H1 (cell line): ENCODE data around the gene GABPA. TPM values are rescaled to one million over a fixed set of nuclear protein-coding genes. Genes with fewer than 3 reads are reported as not detected.

Experiments
- CTCF ChIA-PET: fragments of 300-600 bp; sonication (Branson Sonifier 250); formaldehyde crosslinking; loops from one replicate; lab custom pipeline; 2021; ENCODE audit not compliant: partially characterized antibody; lab: Charles Lee
- POLR2A ChIA-PET: fragments of 300-600 bp; sonication (Branson Sonifier 250); formaldehyde crosslinking; loops from one replicate; lab custom pipeline; 2021; ENCODE audit warnings: inconsistent platforms; ENCODE audit not compliant: partially characterized antibody; lab: Charles Lee
- DNase-seq, 2 experiments: peaks; one replicate each; pipeline versions ENCODE4 v3.0.0 to v3.0.0-alpha.2; 2010 to 2022; ENCODE audit warnings: low spot score in 2 of 2, low read depth in 1 of 2, mixed read lengths in 1 of 2
- FAIRE-seq: peaks from 2 replicates; lab custom pipeline; 2011; peaks lifted over from hg19 to GRCh38; lab: Jason Lieb, UNC
- H2AFZ ChIP-seq: 2 replicates; pipeline ENCODE4 v1.8.1; 2012; ENCODE audit warnings: low read length, inconsistent platforms
- H2AK5ac ChIP-seq: 2 replicates; pipeline ENCODE4 v1.6.1; 2013; ENCODE audit warnings: low read depth, low read length
- H2BK120ac ChIP-seq: replicated peaks from 2 replicates; pipeline ENCODE3; 2013; ENCODE audit warnings: low read depth, low read length, inconsistent platforms
- H2BK12ac ChIP-seq: 2 replicates; pipeline ENCODE4 v1.6.1; 2013; ENCODE audit warnings: low read depth, low read length
- H2BK15ac ChIP-seq: 2 replicates; pipeline ENCODE4 v1.6.1; 2013; ENCODE audit warnings: low read length
- H2BK20ac ChIP-seq: 2 replicates; pipeline ENCODE4 v1.6.1; 2013; ENCODE audit warnings: low read length
- H2BK5ac ChIP-seq: 2 replicates; pipeline ENCODE4 v1.6.1; 2013; ENCODE audit warnings: low read depth, low read length
- H3K14ac ChIP-seq: 2 replicates; pipeline ENCODE4 v1.6.1; 2013; ENCODE audit warnings: inconsistent platforms; ENCODE audit not compliant: insufficient read length
- H3K18ac ChIP-seq: 2 replicates; pipeline ENCODE4 v1.6.1; 2013; ENCODE audit warnings: low read length; ENCODE audit errors: extremely low read depth
- H3K23ac ChIP-seq: 2 replicates; pipeline ENCODE4 v1.6.1; 2013; ENCODE audit warnings: inconsistent platforms; ENCODE audit not compliant: insufficient read length
- H3K23me2 ChIP-seq: 2 replicates; pipeline ENCODE4 v1.6.1; 2013; ENCODE audit warnings: low read depth, low read length
- H3K27ac ChIP-seq: 2 replicates; pipeline ENCODE4 v1.6.1; 2011; ENCODE audit warnings: low read depth, low read length, inconsistent platforms
- H3K27me3 ChIP-seq, 4 experiments: replicated peaks in 1 of 4; 1 replicate in 1 of 4; 2 replicates in 3 of 4; pipeline versions ENCODE4 v1.6.1 to v1.8.1; 2011 to 2013; ENCODE audit warnings: low read length in 3 of 4, mild to moderate bottlenecking in 3 of 4, inconsistent platforms in 2 of 4, mixed read lengths in 2 of 4, moderate library complexity in 1 of 4; ENCODE audit not compliant: control insufficient read depth in 3 of 4, insufficient read depth in 3 of 4; ENCODE audit errors: extremely low read depth in 1 of 4
- H3K36me3 ChIP-seq, 4 experiments: 2 replicates each; pipeline versions ENCODE4 v1.6.1 to v1.8.1; 2011 to 2013; ENCODE audit warnings: mild to moderate bottlenecking in 4 of 4, low read length in 3 of 4, moderate library complexity in 2 of 4, control low read depth in 1 of 4, inconsistent platforms in 1 of 4; ENCODE audit not compliant: insufficient read depth in 4 of 4, control insufficient read depth in 2 of 4
- H3K4ac ChIP-seq: replicated peaks from 2 replicates; pipeline ENCODE3; 2013; ENCODE audit warnings: low read length, low read depth, mixed read lengths, inconsistent platforms; ENCODE audit not compliant: insufficient read length
- H3K4me1 ChIP-seq, 4 experiments: replicated peaks in 1 of 4; 1 replicate in 1 of 4; 2 replicates in 3 of 4; pipeline versions ENCODE4 v1.6.1 to v1.8.1; 2011 to 2013; ENCODE audit warnings: low read length in 3 of 4, inconsistent platforms in 2 of 4, mixed read lengths in 1 of 4; ENCODE audit not compliant: insufficient read depth in 4 of 4, control insufficient read depth in 3 of 4
- H3K4me2 ChIP-seq, 2 experiments: 2 replicates each; pipeline versions ENCODE4 v1.6.1 to v1.8.1; 2011 to 2013; ENCODE audit warnings: low read depth in 2 of 2, low read length in 2 of 2, control low read depth in 1 of 2, inconsistent platforms in 1 of 2, mild to moderate bottlenecking in 1 of 2; ENCODE audit not compliant: insufficient read depth in 1 of 2
- H3K4me3 ChIP-seq, 4 experiments: fragments of 200-600, 300-600 bp in 1 of 4; sonication (generic), shearing (Covaris generic), sonication (Bioruptor Twin) in 1 of 4; 2 replicates each; pipeline versions ENCODE4 v1.5.1 to v1.8.1; 2011 to 2016; ENCODE audit warnings: low read length in 4 of 4, low read depth in 3 of 4, control low read depth in 2 of 4, inconsistent platforms in 2 of 4, mild to moderate bottlenecking in 2 of 4, mixed read lengths in 1 of 4, moderate library complexity in 1 of 4; ENCODE audit not compliant: insufficient read depth in 2 of 4; ENCODE audit errors: extremely low read depth in 1 of 4
- H3K56ac ChIP-seq: replicated peaks from 2 replicates; pipeline ENCODE3; 2013; ENCODE audit warnings: low read depth, mild to moderate bottlenecking, mixed read lengths, low read length, inconsistent platforms; ENCODE audit not compliant: insufficient read length
- H3K79me1 ChIP-seq: 2 replicates; pipeline ENCODE4 v1.6.1; 2013; ENCODE audit warnings: low read depth, low read length, control low read depth
- H3K79me2 ChIP-seq, 2 experiments: 2 replicates each; pipeline versions ENCODE4 v1.6.1 to v1.8.1; 2012 to 2013; ENCODE audit warnings: low read length in 2 of 2, mild to moderate bottlenecking in 2 of 2, inconsistent platforms in 1 of 2; ENCODE audit not compliant: insufficient read depth in 2 of 2, control insufficient read depth in 1 of 2
- H3K9ac ChIP-seq, 4 experiments: replicated peaks in 1 of 4; 1 replicate in 1 of 4; 2 replicates in 3 of 4; pipeline versions ENCODE4 v1.6.1 to v1.8.1; 2011 to 2013; ENCODE audit warnings: low read depth in 3 of 4, low read length in 3 of 4, control low read depth in 2 of 4, mild to moderate bottlenecking in 2 of 4, moderate library complexity in 2 of 4, inconsistent platforms in 1 of 4; ENCODE audit errors: extremely low read depth in 1 of 4
- H3K9me3 ChIP-seq, 2 experiments: 2 replicates each; pipeline versions ENCODE4 v1.6.1 to v1.8.1; 2012 to 2013; ENCODE audit warnings: mild to moderate bottlenecking in 2 of 2, moderate library complexity in 2 of 2, control low read depth in 1 of 2, inconsistent platforms in 1 of 2, low read depth in 1 of 2, low read length in 1 of 2, mixed read lengths in 1 of 2; ENCODE audit not compliant: insufficient read depth in 2 of 2
- H4K20me1 ChIP-seq, 2 experiments: replicated peaks in 1 of 2; 2 replicates each; pipeline versions ENCODE3 to v1.8.1; 2011 to 2013; ENCODE audit warnings: inconsistent platforms in 2 of 2, low read length in 2 of 2, mild to moderate bottlenecking in 1 of 2; ENCODE audit not compliant: insufficient read depth in 2 of 2, control insufficient read depth in 1 of 2
- H4K5ac ChIP-seq: 2 replicates; pipeline ENCODE4 v1.6.1; 2013; ENCODE audit warnings: low read length, low read depth, mixed read lengths, inconsistent platforms; ENCODE audit not compliant: insufficient read length
- H4K8ac ChIP-seq: 2 replicates; pipeline ENCODE4 v1.8.0; 2013; ENCODE audit warnings: mild to moderate bottlenecking, moderate library complexity, low read length, inconsistent platforms; ENCODE audit not compliant: insufficient read depth; ENCODE audit errors: extremely low read depth
- H4K91ac ChIP-seq: replicated peaks from 2 replicates; pipeline ENCODE3; 2013; ENCODE audit warnings: low read length, mixed read lengths, inconsistent platforms; ENCODE audit not compliant: insufficient read length
- CHD2 ChIP-seq: IDR thresholded peaks from 2 replicates; pipeline ENCODE4 v1.6.1; 2012; ENCODE audit warnings: low read length, improper control_type of control experiment
- KDM5A ChIP-seq: fragments of 200-600 bp; IDR thresholded peaks from 2 replicates; pipeline ENCODE4 v1.7.1; 2012; ENCODE audit warnings: mild to moderate bottlenecking, low read length, inconsistent platforms, mixed read lengths
- NRF1 ChIP-seq: IDR thresholded peaks from 2 replicates; pipeline ENCODE4 v1.6.1; 2011; ENCODE audit warnings: mild to moderate bottlenecking, low read depth, low read length, improper control_type of control experiment
- RBBP5 ChIP-seq: IDR thresholded peaks from 2 replicates; pipeline ENCODE4 v1.7.1; 2012; ENCODE audit warnings: low read depth, mild to moderate bottlenecking, inconsistent platforms, low read length, moderate library complexity, borderline replicate concordance
- TBP ChIP-seq: IDR thresholded peaks from 2 replicates; pipeline ENCODE4 v1.6.1; 2011; ENCODE audit warnings: low read depth, low read length, improper control_type of control experiment
- WGBS, 2 experiments: shearing (Covaris generic) in 1 of 2; methylation state at CpG; one replicate each; pipeline versions ENCODE4 v1.1.6 to v1.1.7; 2013 to 2015; ENCODE audit warnings: low lambda C conversion rate in 2 of 2, mixed read lengths in 2 of 2, inconsistent platforms in 1 of 2, low coverage in 1 of 2, missing lambda C conversion rate in 1 of 2; ENCODE audit not compliant: insufficient replicate concordance in 2 of 2, insufficient coverage in 1 of 2, insufficient read length in 1 of 2; ENCODE audit errors: extremely low coverage in 1 of 2, missing lambda C conversion rate in 1 of 2; 5-methylcytosine and 5-hydroxymethylcytosine counted together
- polyA plus RNA-seq, 7 experiments: library from polyadenylated mRNA; depleted of rRNA in 3 of 7; stranded (reverse) in 5 of 7; unstranded in 2 of 7; fragments of >200 nt in 5 of 7; fragments of 200-250 nt in 2 of 7; gene quantifications; 1 replicate in 5 of 7; 2 replicates in 1 of 7; 4 replicates in 1 of 7; pipeline versions ENCODE4 v1.2.1 to v1.2.3, GENCODE V29; 2011 to 2013; ENCODE audit warnings: missing spikeins in 2 of 7, mixed read lengths in 2 of 7
- total RNA-seq: library from RNA; stranded (reverse); fragmentation: NEBNext Ultra II Directional; extraction: Animal tissue kit (Norgen Biotek cat#: 25700); gene quantifications from 2 replicates; pipeline ENCODE4 v1.2.1, GENCODE V29; 2021
- TF ChIP-seq, protein P1 (sequence below): IDR thresholded peaks from 2 replicates; pipeline ENCODE4 v1.6.1; 2011; ENCODE audit warnings: low read depth, mild to moderate bottlenecking, low read length; ENCODE audit not compliant: insufficient read depth

GABPA gene
- total and polyA plus RNA-seq, 2 of the 8 experiments (the other 6 are each of a cell fraction or from before 2014, with no cell fraction given), result 5.2 to 22.2 TPM

DNA sequence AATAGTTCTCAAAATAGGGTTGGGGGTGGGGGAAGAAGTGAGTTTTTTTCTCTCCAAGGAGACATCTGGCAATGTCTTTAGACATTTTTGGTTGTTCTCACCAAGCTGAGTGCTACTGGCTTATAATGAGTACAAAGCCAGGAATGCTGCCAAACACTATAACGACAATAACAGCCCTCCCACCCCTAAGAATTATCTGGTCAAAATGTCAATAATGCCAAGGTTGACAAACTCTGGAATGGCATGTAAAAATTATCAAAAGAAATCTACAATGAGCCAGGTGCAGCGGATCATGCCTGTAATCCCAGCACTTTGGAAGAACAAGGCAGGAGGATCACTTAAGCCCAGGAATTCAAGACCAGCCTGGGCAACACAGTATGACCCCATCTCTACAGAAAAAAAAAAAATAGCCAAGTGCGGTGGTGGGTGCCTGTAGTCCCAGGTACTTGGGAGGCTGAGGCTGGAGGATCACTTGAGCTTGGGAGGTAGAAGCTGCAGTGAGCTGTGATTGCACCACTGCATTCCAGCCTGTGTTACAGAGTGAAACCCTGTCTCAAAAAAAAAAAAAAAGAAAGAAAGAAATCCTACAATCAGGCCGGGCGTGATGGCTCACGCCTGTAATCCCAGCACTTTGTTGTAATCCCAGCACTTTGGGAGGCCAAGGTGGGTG, 2.5 kb upstream of the GABPA start:
- no peak for FAIRE-seq
- CTCF ChIA-PET, result interaction anchor here (0.9 to 1.8 kb wide), 4 partner anchors 24 to 130 kb away, joined by 3 to 10 read pairs (median 4); no protein-coding TSS in a partner anchor

More for the DNA sequence above, 2.5 kb upstream of the GABPA start:
- H3K9me3 ChIP-seq, result no peaks in the 10 kb centered on the region
- 94% methylated on average over 6 of the region's 6 CpGs; no CpG with 5 or more reads in 1 of the 2 experiments for WGBS, 2 experiments
- H3K23ac ChIP-seq, result no peak overlapping the region
- H2BK20ac ChIP-seq, result no peak overlapping the region
- H2BK120ac ChIP-seq, result no peak overlapping the region
- 0 out of 2 replicates have a peak, but pooled peaks cover 2% of the 10 kb centered on the region for H3K23me2 ChIP-seq
- peaks cover 0 to 3% of the 10 kb centered on the region in 2 experiments for H4K20me1 ChIP-seq
- H3K36me3 ChIP-seq, result peaks cover 5 to 25% (median 12%) of the 10 kb centered on the region in 4 experiments
- no peak overlapping the region for H4K91ac ChIP-seq
- TF ChIP-seq TBP (no peak), KDM5A (no peak), NRF1 (no peak), CHD2 (no peak), RBBP5 (no peak)
- TF ChIP-seq, protein P1, sequence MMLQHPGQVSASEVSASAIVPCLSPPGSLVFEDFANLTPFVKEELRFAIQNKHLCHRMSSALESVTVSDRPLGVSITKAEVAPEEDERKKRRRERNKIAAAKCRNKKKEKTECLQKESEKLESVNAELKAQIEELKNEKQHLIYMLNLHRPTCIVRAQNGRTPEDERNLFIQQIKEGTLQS, result no peak
- no peak overlapping the region for H2BK12ac ChIP-seq
- no peak overlapping the region for H3K14ac ChIP-seq
- no peak overlapping the region for H3K4me3 ChIP-seq
- H3K4me1 ChIP-seq, result peaks cover 0 to 8% (median 0%) of the 10 kb centered on the region in 4 experiments; a peak in 2 of 7 replicates
- H2AK5ac ChIP-seq, result no peak overlapping the region
- H4K5ac ChIP-seq, result no peak overlapping the region
- no peak overlapping the region for H3K4me2 ChIP-seq
- no peak overlapping the region for H2AFZ ChIP-seq
- H3K79me2 ChIP-seq, result peaks cover 6 to 60% of the 10 kb centered on the region in 2 experiments
- no peak overlapping the region for H4K8ac ChIP-seq
- no peak overlapping the region for H3K56ac ChIP-seq
- POLR2A ChIA-PET, result interaction anchor here (0.5 to 3.2 kb wide), 4 partner anchors 11 to 125 kb away, joined by 3 to 31 read pairs (median 3); partner anchors contain the start of gene MRPL39
- no peak overlapping the region for H3K27ac ChIP-seq
- H3K4ac ChIP-seq, result no peak overlapping the region
- no peak overlapping the region for H3K9ac ChIP-seq
- H2BK15ac ChIP-seq, result no peak overlapping the region
- H3K18ac ChIP-seq, result no peak overlapping the region
- H3K27me3 ChIP-seq, result no peaks in the 10 kb centered on the region
- H2BK5ac ChIP-seq, result no peak overlapping the region
- peaks cover 8% of the 10 kb centered on the region; the same call in 1 of the 2 replicates for H3K79me1 ChIP-seq
- no peak for DNase-seq
